ENCODE results near the gene PHOX2A.
"Not testable (repeated sequence)": the region's sequence is repeated elsewhere in the genome, so short reads cannot be mapped to it uniquely, and the experiment has no call there.

The PHOX2A gene

GRCh38 chr11:72244060-72244360 lies at the start of gene PHOX2A:
Gene PHOX2A (minus strand): TSS chr11:72244176. CDS start chr11:72244004, 172 bp downstream.
- no peak for DNase-seq

DNA sequence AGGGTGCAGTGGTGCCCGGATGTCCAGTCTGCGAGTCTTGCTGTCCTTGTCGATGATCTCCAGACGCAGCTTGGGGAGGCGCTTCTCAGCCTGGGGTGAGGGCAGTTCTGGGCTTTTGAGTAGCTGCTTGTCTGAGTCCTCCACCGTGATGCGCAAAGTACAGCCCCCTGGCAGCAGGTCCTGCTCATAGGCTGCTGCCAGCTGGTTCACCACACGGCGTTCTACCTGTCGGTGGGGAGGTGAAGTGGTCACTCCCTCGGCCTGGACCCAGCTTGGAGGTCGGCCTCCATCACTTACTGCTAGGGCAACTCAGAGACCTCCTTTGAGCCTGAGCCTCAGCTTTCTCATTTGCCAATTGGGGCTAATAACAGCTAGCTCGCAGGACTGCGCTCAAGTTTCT lies 49.4 kb upstream of the PHOX2A start:
- DNase-seq: no peak

DNA sequence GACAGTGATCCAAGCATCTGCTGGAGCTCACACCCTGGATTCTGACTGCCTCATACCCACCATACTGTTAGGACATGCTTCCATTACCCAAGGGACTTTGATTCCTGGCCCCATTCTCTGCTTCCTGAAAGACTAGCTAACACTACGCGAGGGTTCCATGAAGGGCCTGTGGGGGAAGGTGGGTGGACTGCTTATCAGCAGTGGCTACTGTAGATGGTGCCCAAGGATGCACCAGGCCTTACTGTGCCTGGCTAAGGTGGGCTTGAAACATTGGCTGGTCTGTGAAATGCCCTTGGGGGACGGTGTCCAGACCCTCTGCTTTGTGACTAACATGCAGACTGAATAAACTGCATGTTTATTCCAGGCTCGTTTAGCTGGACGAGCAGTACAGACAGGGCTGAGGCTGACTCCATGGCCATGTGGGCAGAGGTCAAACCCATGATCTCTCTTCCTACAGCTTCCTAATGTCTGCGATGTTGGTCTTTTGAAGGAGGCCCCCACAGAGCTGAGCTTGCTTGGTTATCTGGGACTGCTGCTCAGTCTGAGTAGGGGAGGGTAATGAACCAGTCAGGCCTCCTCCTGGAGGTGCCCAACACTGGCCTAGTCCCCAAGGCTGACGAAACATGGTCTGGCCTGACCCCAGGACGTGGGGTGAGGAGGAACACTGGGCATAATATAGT lies 48.3 kb upstream of the PHOX2A start:
- DNase-seq: no peak

DNA sequence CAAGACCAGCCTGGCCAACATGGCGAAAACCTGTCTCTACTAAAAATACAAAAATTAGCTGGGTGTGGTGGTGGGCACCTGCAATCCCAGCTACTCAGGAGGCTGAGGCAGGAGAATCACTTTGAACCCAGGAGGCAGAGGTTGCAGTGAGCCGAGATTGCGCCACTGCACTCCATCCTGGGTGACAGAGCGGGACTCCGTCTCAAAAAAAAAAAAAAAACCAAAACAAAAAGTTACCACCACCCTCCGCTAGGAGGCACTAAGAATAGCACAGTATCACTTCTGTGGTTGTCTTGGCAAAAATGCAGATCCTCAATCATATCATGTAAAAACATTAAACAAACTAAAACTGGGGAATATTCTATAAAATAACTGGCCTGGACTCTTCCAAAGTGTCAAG lies 46.8 kb upstream of the PHOX2A start:
- DNase-seq: not testable (repeated sequence)

DNA sequence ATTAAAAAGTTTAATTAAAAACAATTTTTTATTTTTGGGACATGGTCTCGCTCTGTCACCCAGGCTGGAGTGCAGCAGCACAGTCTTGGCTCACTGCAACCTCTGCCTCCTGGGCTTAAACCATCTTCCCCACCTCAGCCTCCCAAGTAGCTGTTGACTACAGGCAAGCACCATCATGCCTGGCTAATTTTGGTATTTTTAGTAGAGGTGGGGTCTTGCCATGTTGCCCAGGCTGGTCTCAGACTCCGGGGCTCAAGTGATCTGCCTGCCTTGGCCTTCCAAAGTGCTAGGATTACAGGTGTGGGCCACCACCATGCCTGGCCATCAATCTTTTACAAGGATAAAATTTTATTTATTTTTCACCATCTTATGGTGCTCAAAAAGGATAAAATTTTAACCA lies 43.3 kb upstream of the PHOX2A start:
- DNase-seq: no peak

DNA sequence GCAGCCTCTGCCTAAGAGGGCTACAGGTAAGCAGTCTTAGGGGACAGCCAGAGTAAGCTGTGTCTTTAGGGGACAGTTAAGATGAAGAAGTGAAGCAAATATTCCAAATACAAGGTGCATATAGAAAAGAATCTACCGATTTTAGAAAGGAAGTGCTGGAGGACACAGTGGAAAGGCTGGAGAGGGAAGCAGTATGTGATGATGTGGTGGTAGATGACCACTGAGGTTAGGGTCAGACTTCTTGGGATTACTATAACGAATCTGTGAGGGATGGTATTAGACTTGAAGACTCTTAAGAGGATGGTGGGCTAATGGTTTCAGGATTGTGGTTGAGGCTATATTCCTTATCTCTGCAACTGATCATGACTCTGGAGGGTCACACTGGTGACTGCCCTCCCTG lies 40.0 kb upstream of the PHOX2A start:
- no peak for DNase-seq

- DNase-seq: no peak
Measured at GRCh38 chr11:72280726-72281315, 36.8 kb upstream of the PHOX2A start.

DNA sequence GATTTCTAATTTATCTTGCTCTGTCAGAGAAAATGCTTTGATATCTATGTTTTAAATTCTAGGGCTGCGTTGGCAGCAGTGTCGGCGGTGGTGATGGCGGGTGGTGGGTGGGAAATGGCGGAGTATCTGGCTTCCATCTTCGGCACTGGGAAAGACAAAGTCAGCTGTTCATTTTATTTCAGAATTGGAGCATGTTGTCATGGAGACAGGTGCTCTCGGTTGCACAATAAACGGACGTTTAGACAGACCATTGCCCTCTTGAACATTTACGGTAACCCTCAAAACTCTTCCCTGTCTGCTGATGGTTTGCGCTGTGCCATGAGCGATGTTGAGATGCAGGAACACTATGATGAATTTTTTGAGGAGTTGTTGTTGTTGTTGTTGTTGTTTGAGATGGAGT lies 36.1 kb upstream of the PHOX2A start:
- no peak for DNase-seq

DNA sequence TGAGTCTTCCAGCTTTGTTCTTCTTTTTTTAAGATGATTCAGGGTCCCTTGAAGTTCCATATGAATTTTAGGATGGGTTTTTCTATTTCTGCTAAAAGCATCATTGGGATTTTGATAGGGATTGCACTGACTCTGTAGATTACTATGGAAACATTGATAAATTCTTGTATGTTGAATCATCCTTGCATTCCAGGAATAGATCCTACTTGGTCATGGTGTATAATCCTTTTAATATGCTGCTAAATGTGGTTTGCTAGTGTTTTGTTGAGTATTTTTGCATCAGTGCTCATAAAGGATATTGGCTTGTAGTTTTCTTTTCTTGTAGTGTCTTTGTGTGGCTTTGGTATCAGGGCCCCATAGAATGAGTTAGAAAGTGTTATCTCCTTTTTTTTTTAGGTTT lies 34.9 kb upstream of the PHOX2A start:
- no peak for DNase-seq

DNA sequence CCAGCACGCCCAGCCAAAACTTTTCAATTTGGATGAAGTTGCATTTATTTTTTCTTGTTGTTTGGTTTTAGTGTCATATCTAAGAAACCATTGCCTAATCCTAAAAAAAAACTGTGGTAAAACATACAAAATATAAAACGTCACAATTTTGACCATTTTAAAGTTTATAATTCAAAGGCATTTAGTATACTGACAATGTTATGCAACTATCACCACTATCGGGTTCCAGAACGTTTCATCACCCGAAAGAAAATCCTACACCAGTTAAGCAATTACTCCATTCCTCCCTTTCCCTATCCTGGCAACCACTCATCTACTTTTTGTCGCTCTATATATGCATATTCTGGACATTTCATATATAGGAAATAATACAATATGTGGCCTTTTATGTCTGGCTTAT lies 30.5 kb upstream of the PHOX2A start:
- DNase-seq: no peak

- DNase-seq: no peak
Measured at GRCh38 chr11:72271980-72272379, 28.0 kb upstream of the PHOX2A start.

DNA sequence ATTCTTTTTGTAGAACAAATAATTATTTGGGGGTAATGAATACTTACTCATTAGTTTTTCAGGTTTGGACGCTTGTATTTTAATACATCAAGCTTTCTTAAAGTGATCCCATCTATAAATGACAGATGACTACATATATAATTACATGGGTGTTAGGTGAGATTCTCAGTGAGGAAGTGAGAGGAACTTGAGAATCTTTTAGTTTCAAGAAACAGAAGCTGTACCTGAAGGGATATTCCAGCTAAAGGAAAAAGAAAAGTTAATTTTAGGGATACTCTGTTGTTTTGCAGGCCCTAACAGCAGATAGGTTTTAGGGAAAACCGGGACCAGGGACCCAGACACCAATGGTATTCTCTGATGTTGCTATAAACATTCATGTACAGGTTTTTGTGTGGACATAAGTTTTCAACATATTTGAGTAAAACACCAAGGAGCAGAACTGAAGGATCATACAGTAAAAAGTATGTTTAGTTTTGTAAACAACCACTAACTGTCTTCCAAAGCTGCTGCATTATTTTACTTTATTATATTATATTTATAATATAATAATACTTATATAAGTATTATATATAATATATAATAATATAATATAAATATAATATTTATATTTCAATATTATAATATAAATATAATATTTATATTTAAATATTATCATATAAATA lies 24.1 kb upstream of the PHOX2A start:
- DNase-seq: no peak

GRCh38 chr11:72266960-72267359 lies 23.0 kb upstream of the PHOX2A start:
- not testable (repeated sequence) for DNase-seq

DNA sequence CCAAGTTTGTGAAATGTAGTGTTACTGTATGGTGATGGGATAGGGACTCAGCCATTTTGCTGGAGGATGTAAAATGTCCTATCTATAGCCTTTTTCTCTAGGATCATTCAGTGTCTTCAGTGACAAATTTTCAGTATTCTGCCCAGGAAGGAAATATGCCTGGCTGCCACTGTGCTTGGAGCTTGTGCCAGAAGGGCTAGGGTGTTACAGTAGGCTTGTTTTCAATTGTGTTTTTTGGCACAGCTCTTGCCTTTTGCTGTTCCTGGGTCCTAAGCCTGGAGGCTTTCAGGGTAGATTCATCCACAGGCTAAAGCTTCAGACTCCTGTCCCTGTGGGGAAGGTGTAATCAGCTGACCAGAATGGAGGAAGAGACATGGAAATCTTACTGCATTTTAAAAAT lies 22.0 kb upstream of the PHOX2A start:
- no peak for DNase-seq

- DNase-seq: no peak
Measured at GRCh38 chr11:72263361-72263760, 19.4 kb upstream of the PHOX2A start.

- no peak for DNase-seq
Measured at GRCh38 chr11:72260574-72260973, 16.6 kb upstream of the PHOX2A start.

- no peak for DNase-seq
Measured at GRCh38 chr11:72259490-72259889, 15.5 kb upstream of the PHOX2A start.

GRCh38 chr11:72257570-72257969 lies 13.6 kb upstream of the PHOX2A start:
- no peak for DNase-seq

GRCh38 chr11:72254299-72254993 lies 10.5 kb upstream of the PHOX2A start:
- no peak for DNase-seq

- no peak for DNase-seq
Measured at GRCh38 chr11:72253392-72253791, 9.4 kb upstream of the PHOX2A start.

GRCh38 chr11:72251614-72252013 lies 7.6 kb upstream of the PHOX2A start:
- no peak for DNase-seq

GRCh38 chr11:72250661-72251464 lies 6.9 kb upstream of the PHOX2A start:
- DNase-seq: no peak

- DNase-seq: no peak
Measured at GRCh38 chr11:72249961-72250360, 6.0 kb upstream of the PHOX2A start.
